ENCODE measurements around the gene RPL26.
"Not testable (repeated sequence)": the region's sequence is repeated elsewhere in the genome, so short reads cannot be mapped to it uniquely, and the experiment has no call there.

RPL26 gene

GRCh38 chr17:8393470-8394231, 10.7 kb upstream of the RPL26 start:
- no peak for DNase-seq (ENCODE audit: insufficient read length)

DNA sequence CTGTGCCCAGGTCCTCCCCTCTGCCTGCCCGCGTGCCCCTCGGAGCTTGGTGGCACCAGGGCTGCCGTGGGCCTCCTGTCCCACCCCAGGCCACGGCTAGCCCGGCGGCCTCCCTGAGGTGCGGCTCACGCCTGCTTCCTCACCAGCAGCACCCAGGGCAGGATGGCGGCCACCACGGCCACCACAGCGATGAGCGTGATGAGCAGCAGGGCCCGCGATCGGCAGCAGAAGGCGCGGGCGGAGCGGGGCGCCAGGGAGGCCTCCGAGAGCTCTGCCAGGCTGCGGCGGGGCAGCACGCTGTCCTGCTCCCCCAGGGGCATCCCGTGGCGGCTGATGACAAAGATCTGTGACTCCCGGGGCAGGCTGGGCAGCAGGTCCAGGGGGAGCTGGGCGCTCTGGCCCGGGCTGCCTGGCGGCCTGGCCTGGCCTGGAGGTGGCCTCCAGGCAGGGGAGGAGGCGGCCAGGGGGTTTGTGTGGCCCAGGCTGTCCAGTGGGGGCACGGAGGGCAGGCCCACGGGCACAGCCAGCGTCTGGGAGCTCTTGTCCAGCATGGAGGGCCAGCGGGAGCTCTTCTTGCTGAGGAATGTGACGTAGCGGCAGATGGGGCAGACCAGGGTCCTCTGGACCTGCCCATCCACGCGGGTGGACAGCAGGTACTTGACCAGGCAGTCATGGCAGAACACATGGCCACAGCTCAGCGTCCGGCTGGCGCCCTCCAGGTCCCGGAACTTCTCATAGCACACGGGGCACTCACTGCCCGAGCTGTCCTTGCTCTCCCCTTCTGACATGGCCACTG, 9.9 kb upstream of the RPL26 start:
- FAIRE-seq = no peak
- no peak for DNase-seq (ENCODE audit: insufficient read length)
- TF ChIP-seq TAF1 (IDR thresholded peaks at IDR 0.05; ENCODE audit: borderline replicate concordance, low read depth, low read length) (no peak), POLR2A (IDR thresholded peaks at IDR 0.05; ENCODE audit: low read depth, low read length) (no peak), POLR2AphosphoS5 (IDR thresholded peaks at IDR 0.05; ENCODE audit: low read depth, low read length) (no peak)

More at GRCh38 chr17:8393470-8394231, 10.7 kb upstream of the RPL26 start:
- FAIRE-seq = no peak
- TF ChIP-seq POLR2A (IDR thresholded peaks at IDR 0.05; ENCODE audit: low read depth, low read length) = no peak
- no peak for TF ChIP-seq POLR2AphosphoS5 (IDR thresholded peaks at IDR 0.05; ENCODE audit: low read depth, low read length)
- no peak for TF ChIP-seq TAF1 (IDR thresholded peaks at IDR 0.05; ENCODE audit: borderline replicate concordance, low read depth, low read length)

GRCh38 chr17:8392274-8392673, 9.3 kb upstream of the RPL26 start:
- DNase-seq (ENCODE audit: insufficient read length) (no peak), FAIRE-seq (no peak)
- TF ChIP-seq POLR2A (IDR thresholded peaks at IDR 0.05; ENCODE audit: low read depth, low read length) = no peak

DNA sequence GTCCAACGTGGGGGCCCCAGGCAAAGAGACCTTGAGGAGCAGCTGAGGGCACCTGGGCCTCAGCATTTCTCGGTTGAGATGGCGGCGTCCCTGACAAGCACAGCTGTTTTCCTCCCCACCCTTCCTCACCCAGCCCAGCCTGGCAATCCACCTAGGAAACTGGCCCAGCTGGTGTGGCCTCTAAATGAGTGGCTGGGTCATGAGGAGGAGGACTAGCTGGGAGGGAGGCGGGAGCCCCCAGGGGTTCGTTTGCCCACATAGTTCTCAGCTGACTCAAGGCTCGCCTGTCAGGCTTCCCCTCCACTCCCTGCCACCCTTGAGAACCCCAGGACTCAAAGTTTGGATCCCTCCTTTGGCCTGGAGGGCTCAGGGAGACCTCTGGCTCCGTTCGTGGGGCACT, 8.7 kb upstream of the RPL26 start:
- TF ChIP-seq POLR2A (IDR thresholded peaks at IDR 0.05; ENCODE audit: low read depth, low read length) (no peak), POLR2AphosphoS5 (IDR thresholded peaks at IDR 0.05; ENCODE audit: low read depth, low read length) (no peak), TAF1 (IDR thresholded peaks at IDR 0.05; ENCODE audit: borderline replicate concordance, low read depth, low read length) (no peak)
- no peak for DNase-seq (ENCODE audit: insufficient read length)
- FAIRE-seq = no peak

GRCh38 chr17:8387914-8388651, 5.1 kb upstream of the RPL26 start:
- no peak for FAIRE-seq
- DNase-seq (ENCODE audit: insufficient read length) = no peak
- TF ChIP-seq TAF1 (IDR thresholded peaks at IDR 0.05; ENCODE audit: borderline replicate concordance, low read depth, low read length) = no peak
- TF ChIP-seq POLR2A (IDR thresholded peaks at IDR 0.05; ENCODE audit: low read depth, low read length) = no peak
- TF ChIP-seq POLR2AphosphoS5 (IDR thresholded peaks at IDR 0.05; ENCODE audit: low read depth, low read length) = no peak

- FAIRE-seq = no peak
- no peak for DNase-seq (ENCODE audit: insufficient read length)
- TF ChIP-seq POLR2AphosphoS5 (IDR thresholded peaks at IDR 0.05; ENCODE audit: low read depth, low read length) (no peak), TAF1 (IDR thresholded peaks at IDR 0.05; ENCODE audit: borderline replicate concordance, low read depth, low read length) (no peak), POLR2A (IDR thresholded peaks at IDR 0.05; ENCODE audit: low read depth, low read length) (no peak)
These were observed 3.8 kb upstream of the RPL26 start for GRCh38 chr17:8386841-8387240.

DNA sequence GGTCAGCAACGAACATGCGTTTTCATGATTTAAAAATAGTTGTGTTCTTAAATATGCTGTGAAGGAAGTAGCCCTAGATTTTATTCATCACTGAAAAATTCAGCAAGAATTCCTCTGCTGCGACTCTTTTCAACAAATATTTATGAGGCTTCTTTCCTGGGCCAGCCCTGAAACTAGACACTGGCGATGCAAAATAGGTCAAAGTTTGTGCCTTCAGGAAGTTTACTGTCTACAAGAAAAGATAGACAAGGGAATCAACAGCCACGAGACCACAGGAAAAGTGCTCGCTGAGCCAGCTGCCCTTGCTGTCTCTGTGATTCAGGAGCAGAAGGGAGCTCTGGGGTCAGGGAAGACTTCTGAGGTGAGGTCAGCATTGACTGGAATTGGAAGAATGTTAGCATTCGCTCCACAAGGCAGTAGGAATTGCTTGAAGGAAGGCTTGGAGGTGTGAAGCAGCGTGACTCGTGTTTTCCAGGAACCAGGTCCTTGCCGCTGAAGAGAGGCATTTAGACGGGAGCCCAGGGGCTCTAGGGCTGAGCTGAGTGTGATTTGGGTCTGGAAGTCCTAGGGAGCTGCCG, 1.9 kb upstream of the RPL26 start:
- no peak for FAIRE-seq
- no peak for DNase-seq (ENCODE audit: insufficient read length)
- TF ChIP-seq TAF1 (IDR thresholded peaks at IDR 0.05; ENCODE audit: borderline replicate concordance, low read depth, low read length) (no peak), POLR2A (IDR thresholded peaks at IDR 0.05; ENCODE audit: low read depth, low read length) (no peak), POLR2AphosphoS5 (IDR thresholded peaks at IDR 0.05; ENCODE audit: low read depth, low read length) (no peak)

GRCh38 chr17:8382880-8383142, 182 bp downstream of the RPL26 start:
- FAIRE-seq = no peak
- TF ChIP-seq TAF1 (IDR thresholded peaks at IDR 0.05; ENCODE audit: borderline replicate concordance, low read depth, low read length) (no peak), POLR2A (IDR thresholded peaks at IDR 0.05; ENCODE audit: low read depth, low read length) (no peak), POLR2AphosphoS5 (IDR thresholded peaks at IDR 0.05; ENCODE audit: low read depth, low read length) (no peak)

GRCh38 chr17:8382052-8382879, 727 bp downstream of the RPL26 start:
- TF ChIP-seq POLR2AphosphoS5 (IDR thresholded peaks at IDR 0.05; ENCODE audit: low read depth, low read length) (no peak), POLR2A (IDR thresholded peaks at IDR 0.05; ENCODE audit: low read depth, low read length) (0 out of 2 replicates have a peak, but pooled peaks have one; percentile 31)
- DNase-seq (ENCODE audit: insufficient read length) (no peak), FAIRE-seq (peak; percentile 36)

More at GRCh38 chr17:8382880-8383142, 182 bp downstream of the RPL26 start:
- DNase-seq (ENCODE audit: insufficient read length) = no peak

GRCh38 chr17:8380049-8380448, 2.9 kb downstream of the RPL26 start:
- TF ChIP-seq POLR2A (IDR thresholded peaks at IDR 0.05; ENCODE audit: low read depth, low read length) (no peak; the same call in 1 of the 2 replicates), TAF1 (IDR thresholded peaks at IDR 0.05; ENCODE audit: borderline replicate concordance, low read depth, low read length) (no peak), POLR2AphosphoS5 (IDR thresholded peaks at IDR 0.05; ENCODE audit: low read depth, low read length) (no peak)
- no peak for DNase-seq (ENCODE audit: insufficient read length)
- FAIRE-seq = no peak

GRCh38 chr17:8378117-8378516, 4.9 kb downstream of the RPL26 start:
- not testable (repeated sequence) for FAIRE-seq; DNase-seq (ENCODE audit: insufficient read length)

Data from GM12892 (cell line).